DLD1 (cell line): ENCODE measurements around the gene FYN.
"Not testable (repeated sequence)": the region's sequence is repeated elsewhere in the genome, so short reads cannot be mapped to it uniquely, and the experiment has no call there.

ENCODE experiments used
- in situ Hi-C: cut with HindIII; loops from 2 replicates; pipeline ENCODE4 v1.10.0; 2017; ENCODE audit warnings: low sequenced_read_pairs

FYN gene

GRCh38 chr6:111792914-111793700, 80.1 kb downstream of the FYN start:
- in situ Hi-C loops: no loop called here

- in situ Hi-C loops: no loop called here
Observed at GRCh38 chr6:111792241-111792640, 81.0 kb downstream of the FYN start.

- in situ Hi-C loops: no loop called here
Observed at GRCh38 chr6:111791415-111791814, 81.8 kb downstream of the FYN start.

- in situ Hi-C loops: no loop called here
Observed at GRCh38 chr6:111789598-111789997, 83.7 kb downstream of the FYN start.

GRCh38 chr6:111788379-111789276, 84.6 kb downstream of the FYN start:
- in situ Hi-C loops: no loop called here

- in situ Hi-C loops: not testable (repeated sequence)
Observed at GRCh38 chr6:111786151-111786550, 87.1 kb downstream of the FYN start.

GRCh38 chr6:111784433-111784832, 88.8 kb downstream of the FYN start:
- in situ Hi-C loops: no loop called here

GRCh38 chr6:111782887-111783466, 90.3 kb downstream of the FYN start:
- in situ Hi-C loops: no loop called here

- in situ Hi-C loops: no loop called here
Observed at GRCh38 chr6:111782192-111782809, 91.0 kb downstream of the FYN start.

- in situ Hi-C loops: no loop called here
Observed at GRCh38 chr6:111781041-111781708, 92.1 kb downstream of the FYN start.

GRCh38 chr6:111780393-111780792, 92.9 kb downstream of the FYN start:
- in situ Hi-C loops: no loop called here

- in situ Hi-C loops: no loop called here
Observed at GRCh38 chr6:111779660-111780059, 93.6 kb downstream of the FYN start.

GRCh38 chr6:111779031-111779430, 94.2 kb downstream of the FYN start:
- in situ Hi-C loops: no loop called here

GRCh38 chr6:111777357-111777756, 95.9 kb downstream of the FYN start:
- in situ Hi-C loops: no loop called here

GRCh38 chr6:111776236-111777221, 96.7 kb downstream of the FYN start:
- in situ Hi-C loops: no loop called here

- in situ Hi-C loops: no loop called here
Observed at GRCh38 chr6:111775145-111775922, 97.9 kb downstream of the FYN start.

- in situ Hi-C loops: no loop called here
Observed at GRCh38 chr6:111774346-111774703, 98.9 kb downstream of the FYN start.

GRCh38 chr6:111773501-111774345, 99.5 kb downstream of the FYN start:
- in situ Hi-C loops: no loop called here
